Keratinocyte (primary cell): ENCODE results near the gene NGFR.

ENCODE experiments used
- CTCF ChIP-seq, 3 experiments: IDR thresholded peaks in 1 of 3; conservative IDR thresholded peaks in 1 of 3; optimal IDR thresholded peaks in 1 of 3; 2 replicates in 2 of 3; 3 replicates in 1 of 3; pipeline versions ENCODE3 to v1.5.1; 2011; ENCODE audit warnings: low read length in 3 of 3, mild to moderate bottlenecking in 3 of 3, moderate library complexity in 2 of 3, control low read depth in 1 of 3, inconsistent platforms in 1 of 3; ENCODE audit not compliant: insufficient read depth in 2 of 3; ENCODE audit errors: extremely low read depth in 1 of 3
- EZH2 ChIP-seq: IDR thresholded peaks from one replicate; pipeline ENCODE4 v1.6.1; 2012; ENCODE audit warnings: inconsistent platforms, mild to moderate bottlenecking, low read length, moderate library complexity

GRCh38 chr17:49491192-49491769 is 3.8 kb upstream of the NGFR start:
- TF ChIP-seq CTCF (optimal IDR thresholded peaks at IDR 0.05 in 1 of 3, IDR thresholded peaks at IDR 0.05 in 1 of 3, conservative IDR thresholded peaks at IDR 0.05 in 1 of 3; ENCODE audit: extremely low read depth in 1 of 3, insufficient read depth in 2 of 3, low read length in 3 of 3) (no peak), EZH2 (no peak)
